Smooth muscle cell (in vitro differentiated cells): ENCODE results near the gene LCP1. TPM values are rescaled to one million over a fixed set of nuclear protein-coding genes. Genes with fewer than 3 reads are reported as not detected.

ENCODE experiments used
- DNase-seq: peaks from one replicate; lab custom pipeline; 2025; ENCODE audit not compliant: unreplicated experiment; lab: John Stamatoyannopoulos, UW
- H2AFZ ChIP-seq: fragments of 200-600 bp; sonication (generic); 2 replicates; pipeline ENCODE4 v1.6.0; 2016; ENCODE audit warnings: antibody characterized with exemption, low read depth, mild to moderate bottlenecking
- H3F3A ChIP-seq: fragments of 200-600 bp; sonication (generic); 2 replicates; pipeline ENCODE4 v1.6.0; 2017; ENCODE audit warnings: antibody characterized with exemption, low read depth
- H3K27ac ChIP-seq: fragments of 200-600 bp; sonication (generic); 2 replicates; pipeline ENCODE4 v1.5.1; 2016; ENCODE audit warnings: low read depth, mild to moderate bottlenecking
- H3K27me3 ChIP-seq: fragments of 200-600 bp; sonication (generic); 2 replicates; pipeline ENCODE4 v1.6.1; 2016; ENCODE audit warnings: low read depth, mild to moderate bottlenecking
- H3K36me3 ChIP-seq: fragments of 200-600 bp; sonication (generic); 2 replicates; pipeline ENCODE4 v1.5.1; 2016; ENCODE audit warnings: low read depth
- H3K4me1 ChIP-seq: fragments of 200-600 bp; sonication (generic); 2 replicates; pipeline ENCODE4 v1.5.1; 2016; ENCODE audit warnings: low read depth
- H3K4me2 ChIP-seq: fragments of 200-600 bp; sonication (generic); 2 replicates; pipeline ENCODE4 v1.6.0; 2016; ENCODE audit warnings: mild to moderate bottlenecking
- H3K4me3 ChIP-seq: fragments of 200-600 bp; sonication (generic); 2 replicates; pipeline ENCODE4 v1.5.1; 2016; ENCODE audit warnings: mild to moderate bottlenecking
- H3K79me2 ChIP-seq: fragments of 200-600 bp; sonication (generic); 2 replicates; pipeline ENCODE4 v1.6.0; 2016; ENCODE audit warnings: low read depth, mild to moderate bottlenecking
- H3K9ac ChIP-seq: fragments of 200-600 bp; sonication (generic); 2 replicates; pipeline ENCODE4 v1.6.0; 2016; ENCODE audit warnings: low read depth
- H3K9me3 ChIP-seq: fragments of 200-600 bp; sonication (generic); replicated peaks from 2 replicates; pipeline ENCODE4 v1.5.1; 2016; ENCODE audit warnings: low read depth
- H4K20me1 ChIP-seq: fragments of 200-600 bp; sonication (generic); 2 replicates; pipeline ENCODE4 v1.6.0; 2016; ENCODE audit warnings: low read depth
- CTCF ChIP-seq: fragments of 200-600 bp; sonication (generic); IDR thresholded peaks from 2 replicates; pipeline ENCODE4 v1.5.1; 2017; ENCODE audit warnings: borderline replicate concordance, mild to moderate bottlenecking, antibody characterized with exemption; ENCODE audit not compliant: insufficient read depth, poor library complexity, severe bottlenecking
- WGBS: methylation state at CpG from one replicate; pipeline ENCODE4 v1.1.7; 2016; ENCODE audit warnings: low lambda C conversion rate; 5-methylcytosine and 5-hydroxymethylcytosine counted together
- polyA plus RNA-seq: library from polyadenylated mRNA; unstranded; fragments of >200 nt; fragmentation: Nextera tagmentation; extraction: Ambion mirVana; gene quantifications from 2 replicates; pipeline ENCODE4 v1.2.1, GENCODE V29; 2016
- total RNA-seq: library from RNA; depleted of rRNA; stranded (reverse); fragments of >200 nt; gene quantifications from 2 replicates; pipeline ENCODE4 v1.2.3, GENCODE V29; 2014

The LCP1 gene
- total and polyA plus RNA-seq, 2 experiments from 2014 or later: 7.6 to 38.7 TPM

- H2AFZ ChIP-seq: no peak overlapping the region
- H3K36me3 ChIP-seq: no peaks in the 10 kb centered on the region
- no peak overlapping the region for H3K9ac ChIP-seq
- no peak overlapping the region for H3K27ac ChIP-seq
- H3K4me1 ChIP-seq: no peaks in the 10 kb centered on the region
- no peak overlapping the region for H3K4me3 ChIP-seq
- TF ChIP-seq CTCF: no peak
- DNase-seq: no peak
- no peak overlapping the region for H3K4me2 ChIP-seq
- no peaks in the 10 kb centered on the region for H4K20me1 ChIP-seq
- no peaks in the 10 kb centered on the region for H3K79me2 ChIP-seq
- H3F3A ChIP-seq: no peaks in the 10 kb centered on the region
- WGBS: 89% methylated on average over 3 of the region's 3 CpGs
- H3K9me3 ChIP-seq: no peaks in the 10 kb centered on the region
- no peaks in the 10 kb centered on the region for H3K27me3 ChIP-seq
Measured at GRCh38 chr13:46213242-46213641, 31.3 kb upstream of the LCP1 start.

- WGBS: 11% methylated on average over 53 of the region's 53 CpGs
- Histone ChIP-seq H3F3A (no peaks in the 10 kb centered on the region), H3K4me1 (no peaks in the 10 kb centered on the region), H3K27ac (no peak within 1 kb of the TSS), H3K4me2 (peak within 1 kb of the TSS; percentile 99), H3K36me3 (no peaks in the 10 kb centered on the region), H3K9ac (peak within 1 kb of the TSS; percentile 39), H3K27me3 (no peaks in the 10 kb centered on the region), H3K4me3 (peak within 1 kb of the TSS; percentile 65), H3K9me3 (no peaks in the 10 kb centered on the region), H4K20me1 (no peaks in the 10 kb centered on the region), H3K79me2 (no peaks in the 10 kb centered on the region), H2AFZ (peak within 1 kb of the TSS; percentile 99)
- peak; percentile 24 for DNase-seq
- TF ChIP-seq CTCF: no peak
Measured at GRCh38 chr13:46211483-46212351, 29.7 kb upstream of the LCP1 start, which contains the start of gene LRRC63. Gene LRRC63, plus strand, starts transcription at chr13:46211928. Its CDS starts 1,107 bp downstream, at chr13:46213035.

DNA sequence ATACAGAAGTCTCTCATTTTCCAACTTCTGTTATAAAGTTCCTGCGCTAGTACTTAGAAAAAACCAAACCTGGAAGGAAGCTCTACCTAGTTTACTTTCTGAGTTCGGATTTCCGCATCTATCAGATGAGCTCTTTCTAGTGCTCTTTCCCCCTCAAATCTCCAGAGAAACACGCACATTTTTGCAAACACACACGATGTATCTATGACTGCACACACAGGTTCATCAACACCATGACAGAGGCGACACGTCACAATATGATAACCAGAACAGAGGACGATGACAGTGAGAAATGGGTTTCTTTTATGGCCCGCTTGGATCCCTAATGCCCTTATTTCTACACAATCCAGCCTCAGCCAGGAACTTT is 29.1 kb upstream of the LCP1 start:
- Histone ChIP-seq H3K4me3 (peak overlapping the region; percentile 65), H3K27me3 (no peaks in the 10 kb centered on the region), H4K20me1 (no peaks in the 10 kb centered on the region), H3F3A (no peaks in the 10 kb centered on the region), H3K9ac (peak overlapping the region; percentile 39), H3K36me3 (no peaks in the 10 kb centered on the region), H3K27ac (no peak overlapping the region), H3K9me3 (no peaks in the 10 kb centered on the region), H3K79me2 (no peaks in the 10 kb centered on the region), H3K4me2 (peak overlapping the region; percentile 99), H3K4me1 (no peaks in the 10 kb centered on the region), H2AFZ (peak overlapping the region; percentile 99)
- WGBS: 51% methylated on average over 9 of the region's 9 CpGs
- no peak for DNase-seq
- no peak for TF ChIP-seq CTCF
